ENCODE results near the gene COBLL1.

Gene COBLL1

DNA sequence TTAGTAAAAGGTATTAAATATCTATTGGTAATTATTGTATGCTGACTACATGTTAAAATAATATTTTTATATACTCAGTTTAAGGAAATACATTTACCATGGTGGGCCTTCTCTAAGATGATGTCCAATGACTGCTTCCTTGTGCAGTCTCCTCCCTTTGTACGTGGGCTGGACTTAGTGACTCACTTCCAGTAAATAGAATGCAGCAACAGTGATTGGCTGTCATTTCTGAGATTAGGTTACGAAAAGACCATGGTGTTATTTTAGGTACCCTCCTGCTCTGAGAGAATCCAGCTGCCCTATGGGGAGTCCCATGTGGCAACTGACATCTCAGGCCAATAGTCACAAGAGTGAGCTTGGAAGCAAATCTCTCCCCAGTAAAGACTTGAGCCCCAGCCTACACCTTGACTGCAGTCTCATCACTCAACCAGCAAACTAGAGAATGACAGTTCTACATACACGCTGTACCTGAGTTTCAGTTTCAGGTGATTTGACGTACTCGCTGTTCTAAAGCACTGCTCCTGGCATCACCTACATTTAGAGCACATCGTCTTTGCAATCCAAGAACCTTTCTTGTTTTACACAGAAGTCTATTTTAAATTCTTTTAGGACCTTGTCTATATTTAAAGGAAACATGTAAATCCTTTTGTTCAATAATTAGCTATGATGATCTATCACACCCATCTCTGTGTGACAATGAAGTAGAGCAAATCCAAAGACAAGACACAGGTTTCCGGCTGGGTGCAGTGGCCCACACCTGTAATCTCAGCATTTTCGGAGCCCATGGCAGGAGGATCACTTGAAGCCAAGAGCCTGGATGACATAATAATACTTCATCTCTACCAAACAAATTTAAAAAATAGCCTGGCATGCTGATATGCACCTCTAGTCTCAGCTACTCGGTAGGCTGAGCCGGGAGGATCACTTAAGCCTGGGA lies 87.2 kb downstream of the COBLL1 start:
- DNase-seq (ENCODE audit: low spot score) = no peak

GRCh38 chr2:164752956-164753355 lies 88.7 kb downstream of the COBLL1 start:
- DNase-seq (ENCODE audit: low spot score) = no peak

DNA sequence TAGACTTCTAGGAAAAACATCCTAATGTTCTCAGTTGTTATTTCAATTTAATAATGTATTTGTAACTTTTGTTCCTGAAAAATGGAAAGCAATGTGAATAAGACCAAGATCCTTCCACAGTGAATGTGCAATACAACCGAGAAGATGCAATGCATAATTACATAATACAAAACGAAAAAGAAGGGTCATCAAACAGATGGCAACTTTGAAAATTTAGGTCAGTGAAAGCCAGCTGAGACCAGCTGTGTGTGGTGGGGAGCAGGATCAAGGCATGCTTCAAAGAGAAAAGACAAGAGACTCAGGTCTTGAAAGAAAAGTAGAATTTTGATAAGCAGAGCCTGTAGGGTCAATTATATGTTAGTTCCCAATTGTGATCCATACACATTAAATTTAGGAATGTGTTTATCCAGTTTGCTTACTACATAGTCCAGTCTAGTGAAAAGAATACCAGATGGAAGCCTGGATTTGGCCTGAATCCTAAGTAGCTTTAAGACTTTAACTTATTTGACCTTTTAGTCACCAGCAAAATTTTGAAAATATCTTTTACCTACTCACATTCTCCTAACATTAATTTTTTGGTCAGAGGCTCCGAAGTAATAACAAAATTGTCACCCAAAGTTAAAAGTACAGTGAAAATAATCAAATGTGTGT lies 93.7 kb downstream of the COBLL1 start:
- no peak for DNase-seq (ENCODE audit: low spot score)

- no peak for DNase-seq (ENCODE audit: low spot score)
Observed at GRCh38 chr2:164747140-164747539, 94.5 kb downstream of the COBLL1 start.

DNA sequence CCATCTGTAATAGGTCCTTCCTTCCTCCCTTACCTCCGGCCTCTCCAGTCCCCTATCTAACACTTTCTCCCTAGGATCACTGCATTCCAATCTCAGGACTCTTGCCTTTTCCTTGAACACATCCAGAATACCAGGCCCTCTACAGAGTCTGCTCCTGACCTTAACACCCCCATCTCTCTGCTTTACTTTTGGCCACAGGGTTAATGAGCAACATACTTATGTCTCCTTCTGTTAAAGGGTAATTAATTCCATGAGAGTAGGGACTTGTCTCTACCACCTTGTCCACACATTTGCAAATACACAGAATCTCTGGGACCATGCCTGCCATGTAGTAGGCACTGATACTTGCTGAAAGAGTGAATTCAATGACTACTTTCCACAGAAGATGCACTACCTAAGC lies 94.9 kb downstream of the COBLL1 start:
- DNase-seq (ENCODE audit: low spot score) = no peak

DNA sequence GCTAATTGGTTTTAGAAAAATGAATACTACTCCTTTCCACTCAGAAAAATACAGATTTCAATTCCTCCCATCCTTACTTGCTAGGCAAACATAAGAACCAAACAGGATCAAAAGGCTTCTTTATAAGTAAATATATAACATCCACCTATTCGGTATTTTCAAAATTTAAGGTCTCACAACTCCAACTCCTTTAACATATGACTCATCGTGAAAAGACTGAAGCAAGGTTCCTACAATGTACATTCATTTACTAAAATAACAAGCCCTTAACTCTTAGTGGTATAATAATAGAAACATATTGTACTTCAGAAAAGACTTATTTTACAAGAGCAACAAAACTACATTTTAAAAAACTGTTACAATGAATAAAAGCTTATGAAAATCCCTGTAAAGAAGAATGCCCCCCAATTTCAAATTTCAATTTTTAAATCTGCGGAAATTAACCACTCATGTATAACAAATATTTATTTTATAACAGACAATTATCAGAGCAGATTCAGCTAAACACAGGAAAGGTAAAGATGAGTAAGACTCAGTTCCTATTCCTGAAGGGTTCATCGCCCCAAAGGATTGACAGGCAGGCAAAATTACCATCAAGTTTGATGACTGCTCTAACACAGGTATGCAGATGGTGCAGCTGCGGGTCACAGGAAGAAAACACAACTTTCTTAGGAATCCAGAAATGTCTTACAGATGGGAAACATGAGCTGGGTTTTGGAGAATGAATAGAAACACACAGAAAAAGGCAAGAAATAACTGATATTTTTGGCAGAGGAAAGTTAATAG lies 96.4 kb downstream of the COBLL1 start:
- DNase-seq (ENCODE audit: low spot score) = no peak

DNA sequence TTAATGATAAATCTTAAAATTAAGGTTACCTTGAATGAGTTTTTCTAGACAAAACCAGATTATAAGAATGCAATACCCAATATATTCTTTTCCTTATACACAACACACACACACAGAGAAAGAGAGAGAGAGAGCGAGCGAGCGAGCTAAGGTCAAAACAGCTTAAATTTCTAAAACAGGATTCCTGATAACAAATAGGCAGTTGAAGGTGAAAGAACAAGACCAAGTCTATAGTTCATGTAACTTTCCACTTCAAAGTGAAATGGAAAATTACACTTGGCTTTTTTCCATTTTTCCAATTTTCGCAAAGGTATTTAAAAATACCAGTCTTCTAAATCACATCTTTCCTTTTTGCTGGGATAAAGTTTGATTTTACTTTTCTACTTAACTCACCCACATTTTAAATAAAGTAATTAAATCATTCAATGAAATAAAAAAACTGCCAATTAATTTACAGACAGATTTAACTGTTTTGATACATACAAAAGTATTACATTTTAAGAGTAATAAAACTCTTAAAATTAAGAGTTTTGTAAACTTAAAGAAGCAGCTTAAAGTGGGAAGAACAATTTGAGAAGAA lies 98.8 kb downstream of the COBLL1 start:
- DNase-seq (ENCODE audit: low spot score) = no peak

- DNase-seq (ENCODE audit: low spot score) = no peak
Observed at GRCh38 chr2:164739966-164740365, 101.7 kb downstream of the COBLL1 start.

- peak; percentile 69 for DNase-seq (ENCODE audit: low spot score)
Observed at GRCh38 chr2:164737612-164738081, 104.0 kb downstream of the COBLL1 start.

- DNase-seq (ENCODE audit: low spot score) = no peak
Observed at GRCh38 chr2:164735309-164735919, 106.2 kb downstream of the COBLL1 start.

- no peak for DNase-seq (ENCODE audit: low spot score)
Observed at GRCh38 chr2:164734196-164734595, 107.4 kb downstream of the COBLL1 start.

GRCh38 chr2:164725542-164725941 lies 116.1 kb downstream of the COBLL1 start:
- DNase-seq (ENCODE audit: low spot score) = no peak

DNA sequence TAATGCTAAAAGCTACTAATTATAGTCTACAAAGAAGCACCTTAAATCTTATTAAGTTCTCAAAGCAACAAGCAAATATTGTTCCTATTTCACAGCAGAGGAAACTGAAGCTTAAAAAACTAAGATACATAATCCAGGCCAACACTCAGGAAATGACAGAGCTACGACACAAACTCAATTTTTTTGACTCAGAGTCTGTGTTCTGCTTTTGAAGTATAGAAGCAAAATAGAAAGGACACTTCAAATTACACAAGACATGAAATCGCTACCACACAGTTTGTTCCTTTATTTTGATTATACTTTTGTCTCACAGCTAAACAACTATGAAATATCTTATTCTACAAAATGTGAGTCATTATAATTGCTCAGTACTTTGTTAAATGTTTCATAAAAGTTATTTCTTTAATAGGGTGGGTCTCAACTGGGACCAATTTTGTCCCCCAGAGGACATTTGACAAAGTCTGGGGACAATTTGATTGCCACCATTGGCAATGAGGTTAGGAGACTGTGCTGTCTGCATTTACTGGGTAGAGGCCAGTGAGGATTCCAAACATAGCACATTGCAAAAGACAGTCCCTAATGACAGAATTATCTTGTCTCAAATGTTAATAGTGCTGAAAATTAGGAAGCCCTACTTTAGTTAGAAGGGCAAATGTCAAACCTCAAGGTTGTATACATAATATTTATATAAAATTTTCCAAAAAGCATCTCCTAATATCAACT lies 118.8 kb downstream of the COBLL1 start:
- DNase-seq (ENCODE audit: low spot score) = no peak

DNA sequence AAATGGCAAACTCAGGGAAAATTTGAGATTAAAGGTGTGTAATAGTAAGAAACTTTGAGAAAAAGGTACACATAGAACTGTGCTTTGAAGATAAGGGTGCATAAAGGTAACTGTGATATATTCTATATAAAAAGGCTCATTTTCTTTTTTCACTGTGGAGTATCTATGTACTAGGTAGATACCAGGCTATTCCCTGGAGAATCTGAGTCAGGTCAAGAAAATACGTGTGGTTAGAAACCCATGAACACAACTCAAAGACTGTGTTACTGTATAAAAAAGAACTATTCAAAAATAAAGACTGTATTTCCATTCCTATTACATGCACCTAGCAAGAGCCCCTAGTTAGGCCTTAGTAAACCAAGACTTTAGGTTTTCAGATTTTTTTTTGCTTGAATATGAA lies 120.2 kb downstream of the COBLL1 start:
- DNase-seq (ENCODE audit: low spot score) = no peak

DNA sequence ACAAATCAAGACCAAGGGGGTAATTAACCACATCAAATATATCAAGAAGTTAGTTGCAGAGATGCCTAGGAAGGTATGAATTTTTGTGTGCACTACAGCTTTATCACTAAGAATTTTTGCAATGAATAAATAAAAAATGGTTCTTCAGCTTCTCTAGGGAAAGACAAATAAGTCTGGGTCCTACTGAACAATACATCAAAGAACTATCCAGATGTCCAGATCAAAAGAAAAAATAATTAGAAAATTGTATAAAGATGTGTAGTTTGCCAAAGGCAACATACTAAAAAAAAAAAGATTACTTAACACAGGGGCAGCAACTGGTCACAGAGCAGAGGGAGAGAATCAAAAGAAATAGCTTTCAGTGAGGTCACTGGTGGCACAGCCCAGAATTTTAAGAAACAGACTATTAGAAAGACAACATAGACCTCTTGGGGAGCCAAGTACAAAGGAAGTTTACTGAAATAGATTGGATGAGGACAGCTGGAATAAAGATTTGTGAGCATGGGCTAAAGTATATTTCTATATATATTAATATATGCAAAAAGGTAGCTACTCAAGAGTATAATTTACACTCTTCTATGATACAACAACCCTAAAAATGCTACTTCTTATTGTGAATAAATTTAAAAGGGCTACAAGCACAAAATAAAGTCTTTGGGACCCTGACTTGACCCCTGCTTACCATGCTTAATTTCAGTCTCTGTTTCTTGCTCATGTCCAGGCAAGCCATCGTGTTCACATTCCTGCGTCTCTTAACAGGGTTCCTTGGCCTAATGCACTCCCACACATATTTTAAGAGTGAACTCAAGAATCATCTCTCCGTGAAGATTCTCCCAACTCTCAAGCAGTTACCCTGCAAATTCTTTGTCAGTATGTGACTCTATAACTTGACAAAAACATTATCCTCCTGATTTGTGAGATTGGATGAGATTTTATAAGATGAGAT lies 121.4 kb downstream of the COBLL1 start:
- DNase-seq (ENCODE audit: low spot score) = no peak

DNA sequence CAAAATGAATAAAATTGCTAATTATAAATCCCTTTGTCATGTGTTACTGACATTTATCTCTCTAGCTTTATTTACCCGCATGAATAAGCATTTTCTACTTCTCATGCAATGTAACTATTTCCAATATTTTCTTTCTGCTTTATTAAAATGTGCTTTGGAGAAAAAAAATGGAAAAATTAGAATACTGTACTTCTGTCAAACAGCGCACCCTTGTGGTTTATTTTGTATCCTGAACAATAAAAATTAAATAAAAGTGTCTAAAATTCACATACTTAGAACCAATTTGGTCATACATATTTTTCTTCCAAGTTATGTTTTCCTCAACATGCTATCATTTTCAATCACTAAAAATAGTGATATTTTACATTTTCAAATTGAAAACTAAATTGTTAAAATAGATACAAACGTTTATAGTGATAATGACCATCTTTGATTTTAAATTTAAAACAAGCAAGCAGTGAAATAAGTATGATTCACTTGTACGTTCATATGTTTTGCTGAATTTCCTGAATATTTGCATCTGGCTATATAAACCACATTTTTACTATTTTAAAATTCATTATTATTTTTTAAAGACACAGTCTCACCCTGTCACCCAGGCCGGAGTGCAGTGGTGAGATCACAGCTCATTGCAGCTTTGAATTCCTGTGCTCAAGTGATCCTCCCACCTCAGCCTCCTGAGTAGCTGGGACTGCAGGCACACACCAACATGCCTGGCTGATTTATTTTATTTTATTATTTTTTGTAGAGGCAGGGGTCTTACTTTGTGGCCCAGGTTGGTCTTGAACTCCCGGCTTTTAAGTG lies 124.4 kb downstream of the COBLL1 start:
- DNase-seq (ENCODE audit: low spot score) = no peak

- no peak for DNase-seq (ENCODE audit: low spot score)
Observed at GRCh38 chr2:164714471-164714870, 127.2 kb downstream of the COBLL1 start.

GRCh38 chr2:164711766-164712138 lies 129.9 kb downstream of the COBLL1 start:
- DNase-seq (ENCODE audit: low spot score) = no peak
